Activated CD4-positive, alpha-beta T cell treated with anti-CD3 and anti-CD28 coated beads, Interleukin-2, amount 50 U/mL, for 24 hours (primary cell): Measurements from ENCODE around the gene BICD1.

Experiments used
- DNase-seq, 2 donors: peaks; one replicate each; pipeline ENCODE4 v3.0.0-alpha.2; 2020; ENCODE audit warnings: low read depth in 1 of 2, low spot score in 1 of 2

BICD1 gene

GRCh38 chr12:32399370-32400113 lies 292.9 kb downstream of the BICD1 start, which contains the start of gene FGD4:
FGD4 (plus strand) TSS chr12:32399558.
- DNase-seq = peak in 1 of 2 donors; percentile 44

DNA sequence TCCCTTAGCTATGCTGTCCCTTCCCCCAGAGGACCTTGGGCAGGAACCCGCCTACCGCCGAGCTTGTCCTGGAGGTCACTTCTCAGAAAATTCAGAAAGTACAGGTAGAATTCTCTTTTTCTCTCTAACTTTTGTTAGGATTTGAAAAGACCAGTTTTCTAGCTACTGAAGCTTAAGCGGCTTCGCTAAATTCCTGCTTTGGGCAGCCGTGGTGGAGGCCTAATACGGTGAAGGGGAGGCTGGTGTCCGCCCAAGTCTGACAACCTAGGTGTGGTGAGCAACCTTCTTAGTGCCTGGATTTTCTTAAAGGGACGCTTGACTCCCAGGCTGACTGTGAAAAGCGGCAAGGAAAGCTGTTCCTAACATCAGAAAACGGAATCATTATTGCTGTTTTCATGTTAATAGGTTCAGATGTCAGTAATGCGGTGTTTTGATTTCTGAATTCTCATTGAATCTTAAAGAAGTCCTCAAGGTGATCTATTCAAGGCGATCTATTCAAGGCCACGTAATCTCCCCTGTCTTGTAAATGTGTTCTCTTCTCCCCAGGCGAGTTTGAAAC lies 293.5 kb downstream of the BICD1 start:
- no peak for DNase-seq

- DNase-seq = no peak
Measured at GRCh38 chr12:32400866-32401265, 294.2 kb downstream of the BICD1 start.

GRCh38 chr12:32402170-32402569 lies 295.5 kb downstream of the BICD1 start:
- DNase-seq = no peak

DNA sequence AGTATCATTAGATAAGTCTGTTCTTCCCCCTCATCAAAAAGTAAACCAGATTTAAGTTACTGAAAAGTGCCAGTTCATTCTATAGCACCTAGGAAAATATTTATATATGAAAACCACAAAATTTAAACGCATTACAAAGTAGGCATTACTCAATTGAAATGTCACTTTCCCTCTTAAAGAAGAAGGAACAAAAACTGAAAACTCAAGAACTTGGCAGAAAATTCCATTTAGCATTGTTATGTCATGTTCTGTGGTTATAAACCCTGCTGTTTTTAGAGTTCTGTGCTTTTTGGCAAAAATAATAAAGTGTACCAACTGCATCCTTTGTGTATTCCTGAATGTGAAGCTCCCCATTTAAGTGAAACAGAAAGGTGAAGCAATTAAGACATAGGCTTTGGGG lies 296.3 kb downstream of the BICD1 start:
- no peak for DNase-seq

GRCh38 chr12:32407795-32408194 lies 301.1 kb downstream of the BICD1 start:
- no peak for DNase-seq

GRCh38 chr12:32413412-32413811 lies 306.8 kb downstream of the BICD1 start:
- no peak for DNase-seq

- no peak for DNase-seq
Measured at GRCh38 chr12:32418221-32418620, 311.6 kb downstream of the BICD1 start.

DNA sequence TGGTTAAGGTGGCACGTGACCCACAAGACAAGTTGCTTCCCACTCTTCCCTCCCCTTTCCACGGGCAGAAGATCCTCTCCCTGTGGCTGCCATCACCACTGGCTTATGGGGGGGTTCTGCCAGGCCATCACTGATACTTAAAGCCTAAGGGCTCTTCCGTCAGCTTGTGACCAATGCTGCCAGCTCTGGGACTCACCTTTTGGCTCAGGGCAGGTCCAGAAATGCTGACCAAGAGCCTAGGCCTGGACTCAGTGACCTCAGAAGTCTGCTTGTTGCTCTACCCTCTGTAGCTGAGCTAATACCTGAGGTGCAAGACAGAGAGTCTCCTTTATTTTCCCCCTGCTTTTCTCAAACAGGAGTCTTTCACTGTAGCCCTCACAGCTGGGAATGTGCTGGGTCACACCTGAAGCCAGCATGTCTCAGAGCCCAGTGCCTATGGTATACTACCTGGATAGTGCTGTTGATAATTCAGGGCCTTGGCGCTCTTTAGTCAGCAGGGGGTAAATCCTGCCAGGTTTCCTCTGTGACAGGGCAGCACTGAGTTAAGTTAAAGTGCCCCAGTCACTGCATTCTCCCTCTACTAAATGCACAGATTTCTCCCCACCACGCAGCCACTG lies 312.4 kb downstream of the BICD1 start:
- DNase-seq = no peak

DNA sequence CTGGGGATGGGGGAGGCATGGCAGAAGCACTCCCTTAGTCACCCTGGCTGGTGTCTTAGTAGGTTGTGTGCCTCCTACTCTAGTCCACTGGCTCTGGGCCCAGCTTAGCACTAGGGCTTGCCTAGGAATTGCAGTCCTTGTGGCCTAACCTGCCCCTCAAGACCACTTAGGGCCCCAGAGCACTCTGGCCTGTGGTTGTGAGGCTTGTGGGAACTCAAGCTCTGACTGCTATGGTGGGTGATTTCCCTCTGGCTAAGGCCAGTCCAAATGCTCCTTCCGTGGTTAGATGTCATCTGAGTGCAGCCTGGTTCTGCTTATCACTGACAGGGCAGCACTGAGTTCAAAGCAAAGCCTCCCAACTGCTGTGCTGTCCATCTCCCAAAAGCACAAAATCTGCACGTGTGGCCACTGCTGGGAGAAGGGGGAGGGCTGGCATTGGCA lies 312.9 kb downstream of the BICD1 start:
- DNase-seq = no peak

DNA sequence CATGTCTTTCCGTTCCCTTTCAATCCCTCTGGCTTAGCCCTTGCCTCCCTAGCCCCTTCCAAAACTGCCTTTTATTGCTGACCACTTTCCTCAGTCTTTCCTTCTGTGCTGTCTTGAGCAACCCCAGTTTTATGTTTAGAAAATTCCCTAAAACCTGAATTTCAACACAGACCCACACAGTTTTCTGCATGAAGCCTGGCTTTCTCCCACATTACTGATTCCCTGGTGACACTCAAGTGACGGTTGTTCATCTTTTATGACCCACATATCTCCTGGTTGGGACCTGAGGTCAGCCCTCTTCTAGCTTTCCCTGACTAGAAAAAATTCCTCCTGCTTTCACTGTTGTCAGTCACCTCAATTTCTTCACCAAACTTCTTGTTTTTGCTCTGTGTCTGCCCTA lies 313.7 kb downstream of the BICD1 start:
- DNase-seq = no peak

DNA sequence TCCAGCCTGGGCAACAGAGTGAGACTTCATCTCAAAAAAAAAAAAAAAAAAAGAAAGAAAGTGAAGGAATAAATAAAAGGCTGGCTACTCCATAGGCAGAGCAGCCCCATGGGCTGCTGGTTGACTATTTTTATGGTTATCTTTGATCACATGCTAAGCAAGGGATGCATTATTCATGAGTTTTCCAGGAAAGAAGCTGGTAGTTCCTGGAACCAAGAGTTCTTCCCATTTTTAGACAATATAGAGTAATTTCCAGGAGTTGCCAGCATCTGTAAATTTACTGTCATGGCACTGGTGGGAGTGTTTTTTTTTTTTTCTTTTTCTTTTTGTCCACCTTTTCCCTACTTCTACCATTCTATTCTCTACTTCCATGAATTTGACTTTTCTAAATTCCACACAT lies 316.9 kb downstream of the BICD1 start:
- no peak for DNase-seq

DNA sequence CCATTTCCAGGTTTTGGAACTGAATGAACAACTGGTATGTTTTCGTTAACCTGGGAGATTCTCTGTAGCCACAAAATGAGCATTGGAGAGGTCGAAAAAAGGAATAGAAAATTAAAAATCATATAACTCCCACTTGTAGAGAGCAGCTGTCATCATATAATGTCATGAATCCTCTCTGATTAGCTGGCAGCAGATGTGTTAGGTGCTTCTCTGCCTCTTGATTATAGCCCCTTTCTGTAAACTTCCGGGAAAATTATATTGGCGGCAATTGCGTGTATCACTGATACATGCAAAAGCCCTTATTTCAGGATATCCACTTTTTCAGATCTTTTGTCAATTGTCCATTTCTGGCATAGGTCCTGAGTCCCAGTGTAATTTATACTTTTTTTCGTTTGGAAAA lies 324.4 kb downstream of the BICD1 start:
- DNase-seq = no peak
